ENCODE results near the gene DMD.
"Not testable (repeated sequence)": the region's sequence is repeated elsewhere in the genome, so short reads cannot be mapped to it uniquely, and the experiment has no call there.

Gene DMD

DNA sequence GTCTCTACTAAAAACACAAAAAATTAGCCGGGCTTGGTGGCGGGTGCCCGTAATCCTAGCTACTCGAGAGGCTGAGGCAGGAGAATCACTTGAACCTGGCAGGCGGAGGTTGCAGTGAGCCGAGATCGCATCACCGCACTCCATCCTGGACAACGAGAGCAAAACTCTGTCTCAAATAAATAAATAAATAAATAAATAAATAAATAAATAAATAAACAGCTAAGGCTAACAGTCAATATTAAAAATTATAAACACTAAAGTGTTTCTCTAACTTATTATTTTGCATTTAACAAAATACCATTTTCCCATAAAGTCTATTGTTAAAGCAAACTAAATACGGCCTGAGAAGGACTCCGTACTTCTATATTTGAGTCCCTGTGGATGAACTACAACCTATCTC lies 137.7 kb downstream of the DMD start:
- not testable (repeated sequence) for H2AK5ac ChIP-seq (ENCODE audit: low read length); H3K4ac ChIP-seq (ENCODE audit: low read depth, low read length); H2AFZ ChIP-seq (ENCODE audit: insufficient read depth, low read length, poor library complexity); H2BK5ac ChIP-seq (ENCODE audit: low read depth, low read length, poor library complexity); H3K36me3 ChIP-seq (ENCODE audit: control insufficient read depth in 1 of 2, insufficient read depth in 2 of 2, low read length in 2 of 2); H3K14ac ChIP-seq (ENCODE audit: low read length); H4K12ac ChIP-seq (ENCODE audit: low read depth, low read length); H3K23ac ChIP-seq (ENCODE audit: low read length); H3K27ac ChIP-seq (ENCODE audit: low read depth, low read length); H3K18ac ChIP-seq (ENCODE audit: low read length); H3K27me3 ChIP-seq (ENCODE audit: insufficient read depth, low read length); H3K79me1 ChIP-seq (ENCODE audit: low read length); H3K9me3 ChIP-seq (ENCODE audit: insufficient read depth, low read depth, low read length); H3K4me3 ChIP-seq (ENCODE audit: low read depth, low read length); H2BK12ac ChIP-seq (ENCODE audit: low read length); H2BK120ac ChIP-seq (ENCODE audit: insufficient read depth, low read length, poor library complexity); H4K8ac ChIP-seq (ENCODE audit: low read depth, low read length); H3K4me1 ChIP-seq (ENCODE audit: control insufficient read depth in 1 of 2, insufficient read depth in 2 of 2, low read length in 2 of 2); DNase-seq; H3K4me2 ChIP-seq (ENCODE audit: low read length); H4K91ac ChIP-seq (ENCODE audit: low read depth, low read length); H3K9ac ChIP-seq (ENCODE audit: low read length); H3K79me2 ChIP-seq (ENCODE audit: control insufficient read depth, insufficient read depth, low read length, poor library complexity)
- WGBS (ENCODE audit: extremely low coverage, insufficient coverage, insufficient read length) = no CpG with 5 or more reads among the region's 11 CpGs

- no peaks in the 10 kb centered on the region for H3K9me3 ChIP-seq (ENCODE audit: insufficient read depth, low read depth, low read length)
- no peak overlapping the region for H3K23ac ChIP-seq (ENCODE audit: low read length)
- no peak overlapping the region for H4K12ac ChIP-seq (ENCODE audit: low read depth, low read length)
- no peak overlapping the region for H4K8ac ChIP-seq (ENCODE audit: low read depth, low read length)
- no peak overlapping the region for H4K91ac ChIP-seq (ENCODE audit: low read depth, low read length)
- H2BK12ac ChIP-seq (ENCODE audit: low read length) = no peak overlapping the region
- H3K27me3 ChIP-seq (ENCODE audit: insufficient read depth, low read length) = no peaks in the 10 kb centered on the region
- H2BK120ac ChIP-seq (ENCODE audit: insufficient read depth, low read length, poor library complexity) = no peak overlapping the region
- no peak overlapping the region for H2BK5ac ChIP-seq (ENCODE audit: low read depth, low read length, poor library complexity)
- DNase-seq = no peak
- no peaks in the 10 kb centered on the region for H3K79me1 ChIP-seq (ENCODE audit: low read length)
- no peaks in the 10 kb centered on the region for H3K4me1 ChIP-seq (ENCODE audit: control insufficient read depth in 1 of 2, insufficient read depth in 2 of 2, low read length in 2 of 2)
- H3K9ac ChIP-seq (ENCODE audit: low read length) = no peak overlapping the region
- no peak overlapping the region for H3K4me3 ChIP-seq (ENCODE audit: low read depth, low read length)
- H2AFZ ChIP-seq (ENCODE audit: insufficient read depth, low read length, poor library complexity) = no peak overlapping the region
- H3K18ac ChIP-seq (ENCODE audit: low read length) = no peak overlapping the region
- H3K79me2 ChIP-seq (ENCODE audit: control insufficient read depth, insufficient read depth, low read length, poor library complexity) = no peaks in the 10 kb centered on the region
- no peak overlapping the region for H3K14ac ChIP-seq (ENCODE audit: low read length)
- no peak overlapping the region for H3K4ac ChIP-seq (ENCODE audit: low read depth, low read length)
- WGBS (ENCODE audit: extremely low coverage, insufficient coverage, insufficient read length) = no CpG with 5 or more reads among the region's 1 CpG
- no peak overlapping the region for H3K4me2 ChIP-seq (ENCODE audit: low read length)
- no peaks in the 10 kb centered on the region for H3K36me3 ChIP-seq (ENCODE audit: control insufficient read depth in 1 of 2, insufficient read depth in 2 of 2, low read length in 2 of 2)
- no peak overlapping the region for H3K27ac ChIP-seq (ENCODE audit: low read depth, low read length)
- no peak overlapping the region for H2AK5ac ChIP-seq (ENCODE audit: low read length)
Measured at GRCh38 chrX:33065415-33065814, 145.9 kb downstream of the DMD start.

GRCh38 chrX:33062041-33062440 lies 149.3 kb downstream of the DMD start:
- H2BK5ac ChIP-seq (ENCODE audit: low read depth, low read length, poor library complexity) = no peak overlapping the region
- H3K36me3 ChIP-seq (ENCODE audit: control insufficient read depth in 1 of 2, insufficient read depth in 2 of 2, low read length in 2 of 2) = no peaks in the 10 kb centered on the region
- H3K79me1 ChIP-seq (ENCODE audit: low read length) = no peaks in the 10 kb centered on the region
- no peak overlapping the region for H3K18ac ChIP-seq (ENCODE audit: low read length)
- no peak overlapping the region for H3K4me2 ChIP-seq (ENCODE audit: low read length)
- no peak overlapping the region for H3K9ac ChIP-seq (ENCODE audit: low read length)
- no peak overlapping the region for H2BK12ac ChIP-seq (ENCODE audit: low read length)
- H4K8ac ChIP-seq (ENCODE audit: low read depth, low read length) = no peak overlapping the region
- no peaks in the 10 kb centered on the region for H3K79me2 ChIP-seq (ENCODE audit: control insufficient read depth, insufficient read depth, low read length, poor library complexity)
- no CpG with 5 or more reads among the region's 1 CpG for WGBS (ENCODE audit: extremely low coverage, insufficient coverage, insufficient read length)
- no peak overlapping the region for H3K4ac ChIP-seq (ENCODE audit: low read depth, low read length)
- no peak overlapping the region for H3K23ac ChIP-seq (ENCODE audit: low read length)
- H4K12ac ChIP-seq (ENCODE audit: low read depth, low read length) = no peak overlapping the region
- H2BK120ac ChIP-seq (ENCODE audit: insufficient read depth, low read length, poor library complexity) = no peak overlapping the region
- no peaks in the 10 kb centered on the region for H3K4me1 ChIP-seq (ENCODE audit: control insufficient read depth in 1 of 2, insufficient read depth in 2 of 2, low read length in 2 of 2)
- no peaks in the 10 kb centered on the region for H3K9me3 ChIP-seq (ENCODE audit: insufficient read depth, low read depth, low read length)
- H2AFZ ChIP-seq (ENCODE audit: insufficient read depth, low read length, poor library complexity) = no peak overlapping the region
- no peak overlapping the region for H3K4me3 ChIP-seq (ENCODE audit: low read depth, low read length)
- H2AK5ac ChIP-seq (ENCODE audit: low read length) = no peak overlapping the region
- H4K91ac ChIP-seq (ENCODE audit: low read depth, low read length) = no peak overlapping the region
- no peak for DNase-seq
- H3K14ac ChIP-seq (ENCODE audit: low read length) = no peak overlapping the region
- no peaks in the 10 kb centered on the region for H3K27me3 ChIP-seq (ENCODE audit: insufficient read depth, low read length)
- no peak overlapping the region for H3K27ac ChIP-seq (ENCODE audit: low read depth, low read length)

DNA sequence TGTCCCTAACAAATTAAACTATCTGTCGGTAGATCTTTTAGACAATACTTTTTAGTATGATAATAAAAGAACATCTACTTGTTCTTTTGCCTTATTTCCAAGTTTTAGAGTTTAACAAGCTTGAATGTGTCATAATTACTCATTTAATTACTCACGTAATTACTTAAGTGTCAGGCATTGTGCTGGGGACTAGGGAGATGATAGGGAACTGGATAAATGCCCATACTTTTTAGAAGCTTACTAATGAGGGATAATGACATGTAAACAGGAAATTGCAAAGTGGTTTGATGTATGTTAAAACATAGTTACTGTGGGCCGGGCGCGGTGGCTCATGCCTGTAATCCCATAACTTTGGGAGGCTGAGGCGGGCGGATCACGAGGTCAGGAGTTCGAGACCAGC lies 158.3 kb downstream of the DMD start:
- Histone ChIP-seq H2BK120ac (ENCODE audit: insufficient read depth, low read length, poor library complexity) (no peak overlapping the region), H3K27me3 (ENCODE audit: insufficient read depth, low read length) (no peaks in the 10 kb centered on the region), H3K36me3 (ENCODE audit: control insufficient read depth in 1 of 2, insufficient read depth in 2 of 2, low read length in 2 of 2) (no peaks in the 10 kb centered on the region), H3K79me2 (ENCODE audit: control insufficient read depth, insufficient read depth, low read length, poor library complexity) (no peaks in the 10 kb centered on the region), H3K79me1 (ENCODE audit: low read length) (no peaks in the 10 kb centered on the region), H3K14ac (ENCODE audit: low read length) (no peak overlapping the region), H3K18ac (ENCODE audit: low read length) (no peak overlapping the region), H3K9ac (ENCODE audit: low read length) (no peak overlapping the region), H2AFZ (ENCODE audit: insufficient read depth, low read length, poor library complexity) (no peak overlapping the region), H3K4me1 (ENCODE audit: control insufficient read depth in 1 of 2, insufficient read depth in 2 of 2, low read length in 2 of 2) (no peaks in the 10 kb centered on the region), H3K4ac (ENCODE audit: low read depth, low read length) (no peak overlapping the region), H4K8ac (ENCODE audit: low read depth, low read length) (no peak overlapping the region), H2BK12ac (ENCODE audit: low read length) (no peak overlapping the region), H2BK5ac (ENCODE audit: low read depth, low read length, poor library complexity) (no peak overlapping the region), H2AK5ac (ENCODE audit: low read length) (no peak overlapping the region), H3K4me2 (ENCODE audit: low read length) (no peak overlapping the region), H3K27ac (ENCODE audit: low read depth, low read length) (no peak overlapping the region), H3K9me3 (ENCODE audit: insufficient read depth, low read depth, low read length) (no peaks in the 10 kb centered on the region), H3K4me3 (ENCODE audit: low read depth, low read length) (no peak overlapping the region), H4K12ac (ENCODE audit: low read depth, low read length) (no peak overlapping the region), H4K91ac (ENCODE audit: low read depth, low read length) (no peak overlapping the region), H3K23ac (ENCODE audit: low read length) (no peak overlapping the region)
- no peak for DNase-seq
- no CpG with 5 or more reads among the region's 9 CpGs for WGBS (ENCODE audit: extremely low coverage, insufficient coverage, insufficient read length)

Data from trophoblast cell (in vitro differentiated cells and primary cell).